Activated CD8-positive, alpha-beta memory T cell treated with anti-CD3 and anti-CD28 coated beads, Interleukin-2, amount 50 U/mL, for 4 hours (primary cell): ENCODE results near the gene RHOB.

Source experiments
- DNase-seq: peaks from one replicate; pipeline ENCODE4 v3.0.0-alpha.2; 2020

RHOB gene

DNA sequence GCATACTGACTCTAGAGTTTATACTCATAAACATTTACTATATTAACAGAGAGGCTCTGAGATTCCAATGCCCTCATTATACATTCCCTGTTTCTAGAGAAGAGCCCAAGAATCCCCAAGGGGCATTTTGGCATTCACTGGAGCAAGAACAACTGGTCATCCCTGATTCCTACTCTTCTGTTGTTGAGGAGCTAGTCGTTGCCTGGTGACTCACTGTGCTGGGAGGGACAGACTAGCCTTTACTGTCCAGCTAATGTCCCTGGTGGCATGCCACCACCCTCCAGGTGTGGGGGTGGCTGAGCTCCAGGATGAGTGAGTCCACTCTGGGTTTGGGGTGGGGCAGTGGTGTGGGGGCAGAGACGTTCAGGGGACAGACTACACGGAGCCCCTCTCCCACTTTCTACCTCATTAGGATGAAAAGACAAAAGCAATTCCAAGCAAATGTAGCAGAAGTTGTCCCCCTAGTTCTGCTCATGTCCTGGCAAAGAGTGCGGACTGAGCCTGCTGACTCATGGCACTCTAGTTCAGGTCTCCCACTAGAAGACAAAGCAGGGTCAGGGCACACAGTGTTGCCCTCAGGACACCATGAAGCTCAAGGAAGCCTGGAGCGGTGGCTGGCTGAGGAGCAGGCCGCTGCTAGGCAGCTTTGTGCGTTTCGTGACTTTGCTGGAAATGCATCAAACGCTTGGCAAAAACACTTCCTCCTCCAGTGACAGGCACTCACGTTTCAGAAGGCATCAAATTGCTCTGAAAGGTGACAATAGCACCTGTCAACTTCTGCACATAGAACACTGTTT, 49.4 kb downstream of the RHOB start:
- no peak for DNase-seq

DNA sequence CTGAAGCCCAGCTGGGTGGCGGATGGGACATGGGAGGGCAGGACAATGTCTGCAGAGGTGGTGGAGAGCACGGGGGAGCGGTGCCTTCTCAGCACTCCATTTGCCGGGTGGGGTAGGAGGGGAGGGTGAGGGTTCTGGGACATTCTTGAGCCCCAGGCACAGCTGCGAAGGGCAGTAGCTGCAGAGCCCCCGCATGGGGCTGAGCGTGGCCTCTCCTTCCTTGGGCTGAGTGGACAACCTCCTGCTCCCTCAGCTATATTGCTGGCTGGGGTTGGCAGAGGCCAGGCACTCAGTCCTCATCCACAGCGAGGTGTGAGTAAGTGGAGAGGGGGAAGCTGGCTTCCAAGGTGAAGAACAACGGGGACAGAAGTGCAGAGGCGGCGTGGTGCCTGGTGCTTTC, 50.1 kb downstream of the RHOB start:
- DNase-seq, result no peak
